GM21576 (cell line): ENCODE results near the gene CMTM7.
A peak's percentile ranks its signal among the peaks of the same experiment; 100 is the strongest.

ENCODE experiments used
- ATAC-seq: cut with Tn5 transposase; IDR thresholded peaks from one replicate; pipeline ENCODE4 v1.9.1; 2021; ENCODE audit warnings: mild to moderate bottlenecking, moderate library complexity; ENCODE audit not compliant: unreplicated experiment

CMTM7 gene

DNA sequence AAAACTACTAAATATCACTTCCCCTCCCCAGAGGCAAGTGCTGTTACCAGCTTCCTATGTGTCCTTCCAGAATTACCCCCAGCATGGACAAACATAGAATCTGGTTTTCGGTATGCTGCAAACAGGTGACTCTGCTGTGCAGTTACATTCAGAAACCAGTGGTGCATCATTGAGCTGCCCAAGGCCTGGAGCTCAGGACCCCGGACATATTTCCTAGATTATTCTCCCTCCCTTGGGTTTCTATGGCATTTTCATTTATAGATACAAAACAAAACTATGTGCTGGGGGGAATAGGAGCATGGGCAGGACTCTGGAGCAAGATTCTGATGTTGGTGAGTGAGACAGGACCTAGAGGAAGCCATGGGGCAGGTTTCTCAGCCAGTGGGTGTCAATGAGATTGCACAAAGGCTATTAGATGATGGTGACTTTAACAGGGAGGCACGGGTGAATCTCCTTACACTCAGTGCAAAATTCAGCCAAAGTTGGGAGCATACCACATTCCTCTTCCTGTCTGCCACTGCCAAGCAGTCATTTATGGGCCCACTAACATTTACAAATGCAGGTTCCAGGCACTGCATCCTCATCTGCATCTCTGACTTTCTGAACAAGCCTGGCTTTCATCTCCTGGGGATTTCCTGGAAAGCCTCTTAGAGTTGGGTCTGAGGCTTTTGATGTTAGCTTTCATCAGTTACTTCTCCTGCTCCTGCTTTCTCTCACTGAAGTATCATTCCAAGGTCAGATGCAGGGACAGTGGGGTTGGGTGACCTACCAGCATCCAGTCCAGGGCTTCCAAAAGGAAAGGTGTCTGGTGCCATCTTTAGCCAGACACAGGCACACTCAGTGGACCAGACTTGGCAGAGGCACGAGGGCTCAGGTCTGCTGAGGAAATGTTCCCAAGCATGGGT is 44.5 kb downstream of the CMTM7 start:
- no peak for ATAC-seq

GRCh38 chr3:32436816-32437189 is 45.1 kb downstream of the CMTM7 start:
- peak; percentile 34 for ATAC-seq

- no peak for ATAC-seq
These were observed 46.2 kb downstream of the CMTM7 start for GRCh38 chr3:32437896-32438295.

- peak; percentile 92 for ATAC-seq
These were observed 47.1 kb downstream of the CMTM7 start for GRCh38 chr3:32438596-32439344.

DNA sequence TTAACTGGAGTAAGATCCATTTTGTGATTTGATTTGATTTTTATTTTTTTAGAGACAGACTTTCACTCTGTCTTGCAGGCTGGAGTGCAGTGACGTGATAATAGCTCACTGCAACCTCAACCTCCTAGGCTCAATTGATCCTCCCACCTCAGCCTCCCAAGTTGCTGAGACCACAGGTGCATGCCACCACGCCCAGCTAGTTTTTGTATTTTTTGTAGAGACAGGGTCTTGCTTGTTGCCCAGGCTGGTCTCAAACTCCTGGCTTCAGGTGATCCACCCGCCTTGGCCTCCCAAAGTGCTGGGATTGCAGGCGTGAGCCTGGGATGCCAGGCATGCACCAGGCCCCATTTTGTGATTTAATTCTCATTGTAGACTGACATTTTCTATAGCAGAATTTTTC is 47.8 kb downstream of the CMTM7 start:
- peak; percentile 6 for ATAC-seq

DNA sequence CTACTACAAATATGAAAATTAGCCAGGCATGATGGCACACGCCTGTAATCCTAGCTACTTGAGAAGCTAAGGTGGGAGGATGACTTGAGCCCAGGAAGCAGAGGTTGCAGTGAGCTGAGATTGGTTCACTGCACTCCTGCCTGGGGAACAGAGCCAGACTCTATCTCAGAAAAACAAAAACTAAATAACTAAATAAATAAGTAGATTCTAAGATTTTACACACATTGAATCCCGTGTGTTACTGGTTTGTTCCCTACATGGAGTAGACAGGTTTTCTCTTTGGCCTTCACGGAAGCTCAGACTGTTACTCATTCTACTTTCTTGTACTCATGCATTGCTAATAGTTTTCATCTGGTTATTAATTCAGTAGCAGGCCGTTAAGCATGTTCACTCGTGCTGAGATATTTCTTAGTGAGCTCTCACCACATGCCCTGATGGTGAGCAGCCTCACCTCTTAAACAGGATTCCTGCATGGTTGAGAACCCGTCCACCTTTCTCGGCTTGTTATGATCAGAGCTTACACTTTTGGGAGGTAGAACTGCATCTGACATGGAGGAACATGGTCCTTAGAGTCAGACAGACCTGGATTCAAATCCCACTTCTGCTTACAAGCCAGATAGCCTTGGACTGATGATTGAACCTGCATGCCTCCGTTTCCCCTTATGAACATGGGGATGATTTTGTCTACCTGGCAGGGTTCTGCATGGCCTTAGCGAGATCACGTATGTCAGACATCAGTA is 49.1 kb downstream of the CMTM7 start:
- no peak for ATAC-seq

DNA sequence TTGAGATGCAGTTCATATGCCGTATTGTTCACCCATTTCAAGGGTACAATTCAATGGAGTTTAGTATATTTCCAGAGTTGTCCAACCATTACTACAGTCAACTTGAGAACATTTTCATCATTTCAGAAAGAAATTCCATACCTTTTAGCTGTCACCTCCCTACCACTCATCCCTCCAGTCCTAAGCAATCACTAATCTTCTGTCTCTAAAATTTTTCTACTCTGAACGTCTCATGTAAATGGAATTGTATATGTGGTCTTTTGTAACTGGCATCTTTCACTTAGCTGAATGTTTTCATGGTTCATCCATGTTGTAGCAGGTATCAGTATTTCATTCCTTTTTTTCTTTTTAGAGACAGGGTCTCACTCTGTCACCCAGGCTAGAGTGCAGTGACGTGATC is 51.1 kb downstream of the CMTM7 start:
- no peak for ATAC-seq

DNA sequence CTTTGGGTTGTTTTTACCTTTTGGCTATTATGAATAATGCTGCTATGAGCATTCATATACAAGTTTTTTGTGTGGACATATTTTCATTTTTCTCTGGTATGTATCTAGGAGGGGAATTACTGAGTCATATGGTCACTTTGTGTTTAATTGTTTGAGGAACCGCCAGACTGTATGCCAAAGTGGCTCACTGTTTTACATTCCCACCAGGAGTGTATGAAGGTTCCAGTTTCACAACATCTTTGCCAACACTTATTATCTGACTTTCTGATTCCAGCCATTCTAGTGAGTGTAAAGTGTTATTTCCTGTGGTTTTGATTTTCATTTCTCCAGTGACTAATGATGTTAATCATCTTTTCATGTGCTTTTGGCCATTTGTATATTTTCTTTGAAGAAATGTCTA is 51.8 kb downstream of the CMTM7 start:
- ATAC-seq: no peak

GRCh38 chr3:32447865-32448400 is 56.3 kb downstream of the CMTM7 start:
- no peak for ATAC-seq

DNA sequence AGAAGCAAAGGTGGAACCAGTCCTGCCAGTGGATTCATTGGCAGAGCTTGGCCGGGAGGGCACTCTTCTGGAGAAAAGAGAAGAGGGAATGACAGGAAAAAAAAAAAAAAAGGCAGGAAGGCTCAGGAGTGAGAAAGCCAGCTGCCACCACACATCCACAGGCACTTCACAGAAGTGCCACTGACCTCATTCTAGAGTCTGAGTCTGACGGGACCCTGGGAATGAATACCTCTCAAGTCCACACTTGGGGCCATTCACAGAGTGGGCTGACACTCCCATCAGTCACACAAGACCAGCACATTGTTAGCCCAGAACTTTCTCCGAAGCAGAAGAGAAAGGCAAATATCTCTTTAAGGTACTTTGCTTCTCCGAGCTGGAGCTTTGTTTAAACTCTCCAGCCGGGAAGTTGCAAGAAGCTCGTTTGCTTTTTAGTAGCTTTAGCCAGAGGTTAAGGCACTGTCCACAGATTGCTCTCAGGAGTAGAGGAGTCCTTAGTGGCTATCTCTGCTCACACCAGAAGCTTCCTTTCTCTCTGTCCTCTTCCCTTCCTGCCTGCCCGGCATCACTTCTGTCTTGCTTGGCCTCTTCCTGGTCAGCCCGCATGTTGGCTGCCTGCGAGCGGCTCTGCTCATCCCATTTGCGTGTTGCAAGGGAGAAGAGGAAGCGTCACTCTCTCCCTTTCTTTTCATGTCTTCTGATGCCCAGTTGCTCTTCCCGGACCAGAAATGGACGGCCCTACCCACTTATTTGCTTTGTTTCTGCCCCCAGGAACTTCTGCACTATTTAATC is 57.2 kb downstream of the CMTM7 start:
- ATAC-seq: no peak

DNA sequence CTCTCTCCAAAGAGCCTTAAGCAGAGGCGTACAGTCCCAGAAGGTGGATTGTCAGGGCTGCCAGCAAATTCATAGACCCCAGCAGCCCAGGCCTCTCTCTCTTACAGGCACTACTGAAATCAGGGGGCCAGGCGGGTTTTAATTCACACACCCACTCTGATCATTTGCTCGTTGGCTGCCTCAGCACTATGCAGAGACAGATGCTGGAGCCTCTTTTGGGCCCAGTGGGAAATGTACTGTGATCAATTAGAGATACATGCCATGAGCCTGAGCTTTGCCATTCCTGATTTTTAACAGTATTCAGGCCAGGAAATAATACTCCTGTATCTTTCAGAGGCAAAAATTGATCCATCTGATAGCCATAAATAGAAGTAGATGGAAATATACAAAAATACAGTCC is 58.0 kb downstream of the CMTM7 start:
- ATAC-seq: no peak

- no peak for ATAC-seq
These were observed 58.8 kb downstream of the CMTM7 start for GRCh38 chr3:32450426-32450825.

GRCh38 chr3:32450992-32451659 is 59.5 kb downstream of the CMTM7 start:
- ATAC-seq: no peak

DNA sequence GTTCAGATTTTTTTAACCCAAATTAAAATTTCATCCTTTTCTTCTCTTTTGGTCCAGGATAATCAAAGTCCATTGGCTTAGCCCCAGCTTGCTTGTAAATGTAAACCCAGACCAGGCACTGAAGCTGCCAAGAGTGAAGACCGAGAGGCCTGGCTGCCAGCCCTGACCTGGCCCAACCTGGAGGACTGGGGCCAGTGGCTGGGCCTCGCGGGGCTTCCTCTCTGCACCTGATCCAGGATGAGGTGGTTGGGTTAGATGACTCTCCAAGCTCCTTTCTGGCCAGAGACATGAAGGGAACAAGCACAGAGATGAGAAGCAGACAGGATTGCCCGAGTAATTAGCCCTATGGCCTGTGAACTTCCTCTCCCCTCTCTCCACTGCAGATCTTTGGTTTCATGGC is 60.4 kb downstream of the CMTM7 start:
- no peak for ATAC-seq

- ATAC-seq: no peak
These were observed 61.7 kb downstream of the CMTM7 start for GRCh38 chr3:32453346-32453745.

DNA sequence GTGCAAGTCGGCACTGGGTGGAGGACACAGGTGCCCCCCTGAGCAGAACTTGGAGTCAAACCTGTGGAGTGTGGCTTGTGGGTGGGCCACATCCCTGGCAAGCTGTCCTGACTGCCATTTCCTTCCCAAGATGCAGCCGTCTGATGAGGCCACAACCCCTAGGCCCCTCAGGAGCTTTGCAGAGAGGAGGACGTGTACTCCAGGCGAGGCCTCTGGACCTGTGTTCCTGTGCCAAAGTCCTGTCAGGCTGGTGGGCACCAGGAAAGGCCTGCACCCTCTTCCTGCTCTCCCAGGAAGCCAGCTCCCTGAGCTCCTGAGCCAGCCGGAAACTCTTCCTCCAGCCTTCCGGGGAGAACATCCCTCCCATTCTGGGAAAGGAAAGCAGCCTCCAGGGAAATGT is 62.5 kb downstream of the CMTM7 start:
- ATAC-seq: no peak

DNA sequence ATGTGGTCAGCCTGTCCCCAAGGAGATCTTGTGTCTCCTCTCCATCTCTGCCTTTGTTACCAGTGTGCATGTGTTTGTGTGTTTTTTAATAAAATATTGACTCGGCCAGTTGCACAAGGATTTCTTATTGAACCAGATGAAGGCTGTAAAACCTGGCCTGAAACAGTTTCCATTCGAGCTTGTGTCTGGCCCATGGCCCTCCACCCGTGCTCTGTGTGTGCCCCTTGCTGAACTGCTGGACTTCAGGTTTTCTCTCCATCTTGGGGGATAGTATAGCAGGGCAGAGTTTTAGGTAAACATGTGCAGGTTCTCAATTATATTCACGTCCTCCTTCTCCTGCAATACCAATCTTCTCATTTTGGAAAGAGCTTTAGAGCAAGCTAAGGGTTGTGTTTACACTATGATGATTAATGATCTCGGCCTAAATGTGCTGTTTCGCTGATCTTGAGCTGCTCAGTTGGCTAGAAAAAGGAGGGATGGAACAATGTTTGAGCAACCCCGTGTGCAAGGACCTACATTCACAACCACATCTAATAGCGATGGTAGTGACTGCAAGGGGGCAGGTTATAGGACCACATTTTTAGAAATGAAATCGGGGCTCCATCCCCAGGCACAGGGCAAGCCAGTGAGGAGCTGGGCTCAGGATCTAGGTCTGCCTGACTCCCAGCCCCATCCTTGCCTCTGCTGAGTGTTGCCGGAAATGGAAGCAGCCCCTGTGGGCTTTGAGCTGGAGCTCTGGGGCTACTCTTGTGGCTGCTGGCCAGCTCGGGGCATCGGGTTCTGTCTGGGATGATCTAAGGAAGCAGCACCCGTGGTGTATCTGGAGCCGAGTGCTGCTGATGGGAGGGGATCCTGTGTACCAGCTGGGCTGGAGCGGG is 63.3 kb downstream of the CMTM7 start:
- ATAC-seq: no peak

DNA sequence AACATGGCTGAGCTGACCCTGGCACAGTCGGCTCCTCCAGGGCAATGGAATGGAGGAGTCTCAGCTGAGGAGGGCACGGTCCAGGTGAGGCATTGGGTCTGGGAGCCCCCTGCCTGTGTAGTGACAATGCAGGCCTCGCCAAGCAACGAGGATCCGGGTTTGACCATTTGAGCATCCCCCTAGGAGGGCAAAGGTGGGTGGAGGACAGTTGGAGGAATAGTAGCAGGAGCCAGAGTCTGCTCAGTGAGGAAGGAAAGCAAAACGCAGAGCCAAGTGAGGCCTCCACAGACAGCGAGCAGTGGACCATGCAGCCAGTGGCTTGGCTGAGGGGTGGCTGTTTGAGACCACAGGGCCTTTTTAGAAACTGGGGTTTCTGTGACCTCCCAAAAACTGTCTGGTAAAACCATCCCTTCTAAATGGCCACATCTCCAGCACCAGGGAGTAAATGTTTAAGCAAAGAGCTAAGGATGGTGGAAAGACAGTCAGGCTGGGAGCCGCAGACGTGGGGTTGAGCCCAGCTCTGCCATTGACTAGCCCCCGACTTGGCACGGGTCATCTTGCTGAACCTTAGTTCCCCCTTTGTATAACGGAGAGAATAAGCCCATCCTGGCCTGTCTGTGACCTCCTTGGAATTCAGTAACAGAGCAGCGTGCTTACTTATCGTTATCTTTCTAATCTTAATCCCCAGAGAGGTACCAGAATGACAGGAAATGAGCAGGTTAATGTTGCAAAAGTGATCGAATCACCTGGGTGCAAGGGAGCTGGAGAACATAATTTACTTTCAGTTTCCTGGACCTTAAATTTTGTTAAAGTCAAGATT is 64.2 kb downstream of the CMTM7 start:
- ATAC-seq: no peak
